ENCODE measurements around the gene POU3F3.

Gene POU3F3

GRCh38 chr2:104846786-104847585 lies 6.9 kb upstream of the POU3F3 start:
- TF ChIP-seq CTCF (IDR thresholded peaks at IDR 0.05; ENCODE audit: insufficient read depth, low read depth, low read length, missing control alignments): no peak
- no peak overlapping the region for H3K4me3 ChIP-seq (ENCODE audit: low read depth, low read length)
- DNase-seq (ENCODE audit: low read depth): no peak

- no peak for DNase-seq (ENCODE audit: low read depth)
- H3K4me3 ChIP-seq (ENCODE audit: low read depth, low read length): no peak overlapping the region
- TF ChIP-seq CTCF (IDR thresholded peaks at IDR 0.05; ENCODE audit: insufficient read depth, low read depth, low read length, missing control alignments): no peak
Measured at GRCh38 chr2:104847586-104848160, 6.2 kb upstream of the POU3F3 start.

- no peak for TF ChIP-seq CTCF (IDR thresholded peaks at IDR 0.05; ENCODE audit: insufficient read depth, low read depth, low read length, missing control alignments)
- no peak overlapping the region for H3K4me3 ChIP-seq (ENCODE audit: low read depth, low read length)
- peak; percentile 30 for DNase-seq (ENCODE audit: low read depth)
Measured at GRCh38 chr2:104848526-104848925, 5.4 kb upstream of the POU3F3 start.

GRCh38 chr2:104849101-104849500 lies 4.8 kb upstream of the POU3F3 start:
- H3K4me3 ChIP-seq (ENCODE audit: low read depth, low read length): no peak overlapping the region
- no peak for DNase-seq (ENCODE audit: low read depth)
- no peak for TF ChIP-seq CTCF (IDR thresholded peaks at IDR 0.05; ENCODE audit: insufficient read depth, low read depth, low read length, missing control alignments)

- peak; percentile 73 for TF ChIP-seq CTCF (IDR thresholded peaks at IDR 0.05; ENCODE audit: insufficient read depth, low read depth, low read length, missing control alignments)
- peak; percentile 73 for DNase-seq (ENCODE audit: low read depth)
- H3K4me3 ChIP-seq (ENCODE audit: low read depth, low read length): no peak overlapping the region
Measured at GRCh38 chr2:104849618-104850141, 4.2 kb upstream of the POU3F3 start.

GRCh38 chr2:104850361-104851290 lies 3.3 kb upstream of the POU3F3 start:
- H3K4me3 ChIP-seq (ENCODE audit: low read depth, low read length): no peak overlapping the region
- TF ChIP-seq CTCF (IDR thresholded peaks at IDR 0.05; ENCODE audit: insufficient read depth, low read depth, low read length, missing control alignments): no peak
- no peak for DNase-seq (ENCODE audit: low read depth)
